ENCODE data around the gene TEAD1. TPM values are rescaled to one million over a fixed set of nuclear protein-coding genes. Genes with fewer than 3 reads are reported as not detected.

The TEAD1 gene
- total RNA-seq, 3 donors from 2014 or later = 0.79 to 1.4 (median 0.90) TPM

GRCh38 chr11:12900496-12900895 is 226.3 kb downstream of the TEAD1 start:
- no peak for ATAC-seq
- Mint-ChIP-seq H3K4me3 (no peak overlapping the region), H3K4me1 (ENCODE audit: low read depth) (no peaks in the 10 kb centered on the region), H3K36me3 (ENCODE audit: insufficient read depth) (no peaks in the 10 kb centered on the region), H3K27me3 (ENCODE audit: low read depth) (peaks cover 15% of the 10 kb centered on the region), H3K9me3 (no peaks in the 10 kb centered on the region)
- DNase-seq = no peak

GRCh38 chr11:12901272-12901671 is 227.1 kb downstream of the TEAD1 start:
- DNase-seq (no peak), ATAC-seq (no peak)
- peaks cover 13% of the 10 kb centered on the region for H3K27me3 Mint-ChIP-seq (ENCODE audit: low read depth)

GRCh38 chr11:12901874-12902481 is 227.8 kb downstream of the TEAD1 start:
- H3K9me3 Mint-ChIP-seq = no peaks in the 10 kb centered on the region
- no peaks in the 10 kb centered on the region for H3K36me3 Mint-ChIP-seq (ENCODE audit: insufficient read depth)
- no peak for DNase-seq
- ATAC-seq = no peak
- no peak overlapping the region for H3K4me3 Mint-ChIP-seq
- peaks cover 10% of the 10 kb centered on the region for H3K27me3 Mint-ChIP-seq (ENCODE audit: low read depth)
- H3K4me1 Mint-ChIP-seq (ENCODE audit: low read depth) = no peaks in the 10 kb centered on the region

More at GRCh38 chr11:12901272-12901671, 227.1 kb downstream of the TEAD1 start:
- Mint-ChIP-seq H3K9me3 (no peaks in the 10 kb centered on the region), H3K4me3 (no peak overlapping the region), H3K36me3 (ENCODE audit: insufficient read depth) (no peaks in the 10 kb centered on the region), H3K4me1 (ENCODE audit: low read depth) (no peaks in the 10 kb centered on the region)

GRCh38 chr11:12902791-12903486 is 228.7 kb downstream of the TEAD1 start:
- Mint-ChIP-seq H3K4me3 (no peak overlapping the region), H3K36me3 (ENCODE audit: insufficient read depth) (no peaks in the 10 kb centered on the region), H3K27me3 (ENCODE audit: low read depth) (peaks cover 10% of the 10 kb centered on the region), H3K4me1 (ENCODE audit: low read depth) (no peaks in the 10 kb centered on the region), H3K9me3 (no peaks in the 10 kb centered on the region)
- ATAC-seq (no peak), DNase-seq (no peak)

- no peaks in the 10 kb centered on the region for H3K36me3 Mint-ChIP-seq (ENCODE audit: insufficient read depth)
- H3K4me1 Mint-ChIP-seq (ENCODE audit: low read depth) = no peaks in the 10 kb centered on the region
- H3K9me3 Mint-ChIP-seq = no peaks in the 10 kb centered on the region
- H3K4me3 Mint-ChIP-seq = no peak overlapping the region
- ATAC-seq = no peak
- peaks cover 5% of the 10 kb centered on the region for H3K27me3 Mint-ChIP-seq (ENCODE audit: low read depth)
- DNase-seq = no peak
These were observed 231.2 kb downstream of the TEAD1 start for GRCh38 chr11:12905435-12905834.

GRCh38 chr11:12906501-12906900 is 232.3 kb downstream of the TEAD1 start:
- ATAC-seq (no peak), DNase-seq (no peak)
- Mint-ChIP-seq H3K4me1 (ENCODE audit: low read depth) (no peaks in the 10 kb centered on the region), H3K4me3 (no peak overlapping the region), H3K36me3 (ENCODE audit: insufficient read depth) (no peaks in the 10 kb centered on the region), H3K9me3 (no peaks in the 10 kb centered on the region), H3K27me3 (ENCODE audit: low read depth) (peaks cover 5% of the 10 kb centered on the region)

GRCh38 chr11:12909879-12910278 is 235.7 kb downstream of the TEAD1 start:
- DNase-seq (no peak), ATAC-seq (no peak)
- Mint-ChIP-seq H3K27me3 (ENCODE audit: low read depth) (peaks cover 15% of the 10 kb centered on the region), H3K4me1 (ENCODE audit: low read depth) (no peaks in the 10 kb centered on the region), H3K4me3 (no peak overlapping the region), H3K9me3 (no peaks in the 10 kb centered on the region), H3K36me3 (ENCODE audit: insufficient read depth) (no peaks in the 10 kb centered on the region)

- ATAC-seq (peak; percentile 46 to 57), DNase-seq (no peak)
- no peaks in the 10 kb centered on the region for H3K36me3 Mint-ChIP-seq (ENCODE audit: insufficient read depth)
- H3K4me1 Mint-ChIP-seq (ENCODE audit: low read depth) = no peaks in the 10 kb centered on the region
- H3K27me3 Mint-ChIP-seq (ENCODE audit: low read depth) = peaks cover 16% of the 10 kb centered on the region
- no peaks in the 10 kb centered on the region for H3K9me3 Mint-ChIP-seq
- H3K4me3 Mint-ChIP-seq = no peak overlapping the region
These were observed 240.2 kb downstream of the TEAD1 start for GRCh38 chr11:12914400-12914912.

GRCh38 chr11:12915093-12915492 is 240.9 kb downstream of the TEAD1 start:
- Mint-ChIP-seq H3K27me3 (ENCODE audit: low read depth) (peaks cover 16% of the 10 kb centered on the region), H3K9me3 (no peaks in the 10 kb centered on the region), H3K4me3 (no peak overlapping the region), H3K4me1 (ENCODE audit: low read depth) (no peaks in the 10 kb centered on the region), H3K36me3 (ENCODE audit: insufficient read depth) (no peaks in the 10 kb centered on the region)
- no peak for DNase-seq
- no peak for ATAC-seq

- Mint-ChIP-seq H3K4me3 (no peak overlapping the region), H3K36me3 (ENCODE audit: insufficient read depth) (no peaks in the 10 kb centered on the region)
These were observed 243.6 kb downstream of the TEAD1 start for GRCh38 chr11:12917822-12918221.

GRCh38 chr11:12918667-12919066 is 244.4 kb downstream of the TEAD1 start:
- peaks cover 10% of the 10 kb centered on the region for H3K27me3 Mint-ChIP-seq (ENCODE audit: low read depth)
- H3K4me3 Mint-ChIP-seq = no peak overlapping the region
- DNase-seq (no peak), ATAC-seq (no peak)
- H3K36me3 Mint-ChIP-seq (ENCODE audit: insufficient read depth) = no peaks in the 10 kb centered on the region
- H3K9me3 Mint-ChIP-seq = no peaks in the 10 kb centered on the region
- H3K4me1 Mint-ChIP-seq (ENCODE audit: low read depth) = no peaks in the 10 kb centered on the region

More at GRCh38 chr11:12917822-12918221, 243.6 kb downstream of the TEAD1 start:
- Mint-ChIP-seq H3K27me3 (ENCODE audit: low read depth) (peaks cover 10% of the 10 kb centered on the region), H3K9me3 (no peaks in the 10 kb centered on the region), H3K4me1 (ENCODE audit: low read depth) (no peaks in the 10 kb centered on the region)
- DNase-seq = no peak
- no peak for ATAC-seq

- Mint-ChIP-seq H3K9me3 (no peaks in the 10 kb centered on the region), H3K4me1 (ENCODE audit: low read depth) (no peaks in the 10 kb centered on the region), H3K27me3 (ENCODE audit: low read depth) (no peaks in the 10 kb centered on the region), H3K4me3 (no peak overlapping the region), H3K36me3 (ENCODE audit: insufficient read depth) (no peaks in the 10 kb centered on the region)
- ATAC-seq (no peak), DNase-seq (no peak)
These were observed 248.2 kb downstream of the TEAD1 start for GRCh38 chr11:12922418-12922817.

- no peaks in the 10 kb centered on the region for H3K27me3 Mint-ChIP-seq (ENCODE audit: low read depth)
- ATAC-seq (no peak), DNase-seq (no peak)
- no peaks in the 10 kb centered on the region for H3K36me3 Mint-ChIP-seq (ENCODE audit: insufficient read depth)
- no peaks in the 10 kb centered on the region for H3K4me1 Mint-ChIP-seq (ENCODE audit: low read depth)
- H3K9me3 Mint-ChIP-seq = no peaks in the 10 kb centered on the region
- no peak overlapping the region for H3K4me3 Mint-ChIP-seq
These were observed 248.8 kb downstream of the TEAD1 start for GRCh38 chr11:12922980-12923507.

GRCh38 chr11:12924650-12925049 is 250.4 kb downstream of the TEAD1 start:
- ATAC-seq (no peak), DNase-seq (no peak)
- no peaks in the 10 kb centered on the region for H3K36me3 Mint-ChIP-seq (ENCODE audit: insufficient read depth)
- H3K27me3 Mint-ChIP-seq (ENCODE audit: low read depth) = no peaks in the 10 kb centered on the region
- no peaks in the 10 kb centered on the region for H3K4me1 Mint-ChIP-seq (ENCODE audit: low read depth)
- no peak overlapping the region for H3K4me3 Mint-ChIP-seq
- no peaks in the 10 kb centered on the region for H3K9me3 Mint-ChIP-seq

GRCh38 chr11:12925520-12925919 is 251.3 kb downstream of the TEAD1 start:
- Mint-ChIP-seq H3K27me3 (ENCODE audit: low read depth) (no peaks in the 10 kb centered on the region), H3K36me3 (ENCODE audit: insufficient read depth) (no peaks in the 10 kb centered on the region), H3K4me3 (no peak overlapping the region), H3K4me1 (ENCODE audit: low read depth) (no peaks in the 10 kb centered on the region), H3K9me3 (no peaks in the 10 kb centered on the region)
- DNase-seq (no peak), ATAC-seq (no peak)
